Smooth muscle cell (in vitro differentiated cells): ENCODE data around the gene OSBPL1A. TPM values are rescaled to one million over a fixed set of nuclear protein-coding genes. Genes with fewer than 3 reads are reported as not detected.

Experiments
- DNase-seq: peaks from one replicate; lab custom pipeline; 2025; ENCODE audit not compliant: unreplicated experiment; lab: John Stamatoyannopoulos, UW
- H2AFZ ChIP-seq: fragments of 200-600 bp; sonication (generic); 2 replicates; pipeline ENCODE4 v1.6.0; 2016; ENCODE audit warnings: antibody characterized with exemption, low read depth, mild to moderate bottlenecking
- H3F3A ChIP-seq: fragments of 200-600 bp; sonication (generic); 2 replicates; pipeline ENCODE4 v1.6.0; 2017; ENCODE audit warnings: antibody characterized with exemption, low read depth
- H3K27ac ChIP-seq: fragments of 200-600 bp; sonication (generic); 2 replicates; pipeline ENCODE4 v1.5.1; 2016; ENCODE audit warnings: low read depth, mild to moderate bottlenecking
- H3K27me3 ChIP-seq: fragments of 200-600 bp; sonication (generic); 2 replicates; pipeline ENCODE4 v1.6.1; 2016; ENCODE audit warnings: low read depth, mild to moderate bottlenecking
- H3K36me3 ChIP-seq: fragments of 200-600 bp; sonication (generic); 2 replicates; pipeline ENCODE4 v1.5.1; 2016; ENCODE audit warnings: low read depth
- H3K4me1 ChIP-seq: fragments of 200-600 bp; sonication (generic); 2 replicates; pipeline ENCODE4 v1.5.1; 2016; ENCODE audit warnings: low read depth
- H3K4me2 ChIP-seq: fragments of 200-600 bp; sonication (generic); 2 replicates; pipeline ENCODE4 v1.6.0; 2016; ENCODE audit warnings: mild to moderate bottlenecking
- H3K4me3 ChIP-seq: fragments of 200-600 bp; sonication (generic); 2 replicates; pipeline ENCODE4 v1.5.1; 2016; ENCODE audit warnings: mild to moderate bottlenecking
- H3K79me2 ChIP-seq: fragments of 200-600 bp; sonication (generic); 2 replicates; pipeline ENCODE4 v1.6.0; 2016; ENCODE audit warnings: low read depth, mild to moderate bottlenecking
- H3K9ac ChIP-seq: fragments of 200-600 bp; sonication (generic); 2 replicates; pipeline ENCODE4 v1.6.0; 2016; ENCODE audit warnings: low read depth
- H3K9me3 ChIP-seq: fragments of 200-600 bp; sonication (generic); replicated peaks from 2 replicates; pipeline ENCODE4 v1.5.1; 2016; ENCODE audit warnings: low read depth
- H4K20me1 ChIP-seq: fragments of 200-600 bp; sonication (generic); 2 replicates; pipeline ENCODE4 v1.6.0; 2016; ENCODE audit warnings: low read depth
- CTCF ChIP-seq: fragments of 200-600 bp; sonication (generic); IDR thresholded peaks from 2 replicates; pipeline ENCODE4 v1.5.1; 2017; ENCODE audit warnings: borderline replicate concordance, mild to moderate bottlenecking, antibody characterized with exemption; ENCODE audit not compliant: insufficient read depth, poor library complexity, severe bottlenecking
- WGBS: methylation state at CpG from one replicate; pipeline ENCODE4 v1.1.7; 2016; ENCODE audit warnings: low lambda C conversion rate; 5-methylcytosine and 5-hydroxymethylcytosine counted together
- polyA plus RNA-seq: library from polyadenylated mRNA; unstranded; fragments of >200 nt; fragmentation: Nextera tagmentation; extraction: Ambion mirVana; gene quantifications from 2 replicates; pipeline ENCODE4 v1.2.1, GENCODE V29; 2016
- total RNA-seq: library from RNA; depleted of rRNA; stranded (reverse); fragments of >200 nt; gene quantifications from 2 replicates; pipeline ENCODE4 v1.2.3, GENCODE V29; 2014

The OSBPL1A gene
- total and polyA plus RNA-seq, 2 experiments from 2014 or later: 15.3 to 23.4 TPM

GRCh38 chr18:24429188-24429587, 31.6 kb upstream of the OSBPL1A start:
- no peak for TF ChIP-seq CTCF
- Histone ChIP-seq H3K27ac (no peak overlapping the region), H3K9me3 (no peaks in the 10 kb centered on the region), H3K4me1 (peaks cover 18% of the 10 kb centered on the region), H3K9ac (no peak overlapping the region), H2AFZ (no peak overlapping the region), H3K4me2 (no peak overlapping the region), H3K36me3 (peaks cover 14% of the 10 kb centered on the region), H3K4me3 (no peak overlapping the region), H3K79me2 (peaks cover 3% of the 10 kb centered on the region), H3K27me3 (peaks cover 14% of the 10 kb centered on the region), H4K20me1 (no peaks in the 10 kb centered on the region), H3F3A (peaks cover 7% of the 10 kb centered on the region)
- no peak for DNase-seq
- WGBS: 96% methylated on average over 4 of the region's 4 CpGs

GRCh38 chr18:24428709-24429108, 31.1 kb upstream of the OSBPL1A start:
- Histone ChIP-seq H3K27me3 (peaks cover 17% of the 10 kb centered on the region), H2AFZ (no peak overlapping the region), H4K20me1 (no peaks in the 10 kb centered on the region), H3F3A (peaks cover 7% of the 10 kb centered on the region), H3K27ac (no peak overlapping the region), H3K36me3 (peaks cover 14% of the 10 kb centered on the region), H3K4me1 (peaks cover 18% of the 10 kb centered on the region), H3K9me3 (no peaks in the 10 kb centered on the region), H3K79me2 (peaks cover 3% of the 10 kb centered on the region), H3K9ac (no peak overlapping the region), H3K4me2 (no peak overlapping the region), H3K4me3 (no peak overlapping the region)
- no peak for DNase-seq
- TF ChIP-seq CTCF: no peak
- WGBS: 83% methylated on average over 3 of the region's 3 CpGs

- peak overlapping the region; percentile 100 for H2AFZ ChIP-seq
- peak overlapping the region; percentile 92 for H3K4me2 ChIP-seq
- H3K27me3 ChIP-seq: peaks cover 25% of the 10 kb centered on the region
- no peak for TF ChIP-seq CTCF
- H3K9me3 ChIP-seq: no peaks in the 10 kb centered on the region
- peaks cover 10% of the 10 kb centered on the region for H3K36me3 ChIP-seq
- peaks cover 7% of the 10 kb centered on the region for H3F3A ChIP-seq
- WGBS: 24% methylated on average over 3 of the region's 3 CpGs
- peak overlapping the region; percentile 82 for H3K9ac ChIP-seq
- H3K27ac ChIP-seq: peak overlapping the region; percentile 87
- H3K79me2 ChIP-seq: peaks cover 3% of the 10 kb centered on the region
- H3K4me3 ChIP-seq: peak overlapping the region; percentile 76
- DNase-seq: no peak
- peaks cover 18% of the 10 kb centered on the region for H3K4me1 ChIP-seq
- H4K20me1 ChIP-seq: no peaks in the 10 kb centered on the region
These were observed 29.9 kb upstream of the OSBPL1A start for GRCh38 chr18:24427484-24427883.
